ENCODE data around the gene SWI5. TPM values are rescaled to one million over a fixed set of nuclear protein-coding genes. Genes with fewer than 3 reads are reported as not detected.
A peak's percentile ranks its signal among the peaks of the same experiment; 100 is the strongest.
"Not testable (repeated sequence)": the region's sequence is repeated elsewhere in the genome, so short reads cannot be mapped to it uniquely, and the experiment has no call there.

SWI5 gene
- total RNA-seq, 1 donor from 2014 or later, result 18.9 TPM

DNA sequence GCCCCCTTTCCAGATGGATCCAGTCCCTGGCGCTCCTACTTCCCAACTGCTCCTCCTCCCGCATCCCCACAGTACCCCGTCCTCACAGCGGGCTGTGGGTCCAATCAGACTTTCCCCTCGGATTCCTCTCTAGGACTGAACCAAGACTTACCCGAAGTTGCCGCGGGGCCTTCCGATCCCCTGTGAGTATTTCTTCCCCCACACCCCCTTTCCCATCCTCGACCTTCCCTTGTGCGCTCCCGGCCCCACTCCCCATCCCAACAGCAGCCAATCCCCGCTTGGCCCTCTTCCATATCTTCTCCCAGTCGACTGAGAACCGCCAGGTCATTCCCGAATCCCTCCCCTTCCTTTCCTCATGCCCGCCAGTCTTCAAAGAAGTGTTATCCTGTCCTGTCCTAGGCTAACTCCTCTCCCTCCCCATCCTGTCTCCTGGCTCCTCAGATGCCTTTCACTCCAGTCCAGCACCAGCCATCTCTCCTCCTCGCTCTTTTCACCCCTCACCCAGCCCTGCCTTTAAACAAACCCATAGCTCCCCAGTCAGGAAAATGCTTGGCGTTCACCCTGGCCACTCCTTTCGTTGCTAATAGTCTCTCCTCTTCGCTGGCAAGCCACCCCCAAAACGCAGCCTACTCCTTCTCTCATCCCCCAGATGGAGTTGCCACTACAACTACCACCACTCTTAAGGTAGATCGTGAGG, 646 bp downstream of the SWI5 start:
- Histone ChIP-seq H3K27me3 (no peaks in the 10 kb centered on the region), H3K4me1 (peaks cover 31% of the 10 kb centered on the region), H3K36me3 (peaks cover 16% of the 10 kb centered on the region), H3K4me3 (peak overlapping the region; percentile 90), H3K27ac (peak overlapping the region; percentile 86), H3K9me3 (no peaks in the 10 kb centered on the region)
- DNase-seq (no peak), ATAC-seq (peak; percentile 2)
- TF ChIP-seq, protein P1, sequence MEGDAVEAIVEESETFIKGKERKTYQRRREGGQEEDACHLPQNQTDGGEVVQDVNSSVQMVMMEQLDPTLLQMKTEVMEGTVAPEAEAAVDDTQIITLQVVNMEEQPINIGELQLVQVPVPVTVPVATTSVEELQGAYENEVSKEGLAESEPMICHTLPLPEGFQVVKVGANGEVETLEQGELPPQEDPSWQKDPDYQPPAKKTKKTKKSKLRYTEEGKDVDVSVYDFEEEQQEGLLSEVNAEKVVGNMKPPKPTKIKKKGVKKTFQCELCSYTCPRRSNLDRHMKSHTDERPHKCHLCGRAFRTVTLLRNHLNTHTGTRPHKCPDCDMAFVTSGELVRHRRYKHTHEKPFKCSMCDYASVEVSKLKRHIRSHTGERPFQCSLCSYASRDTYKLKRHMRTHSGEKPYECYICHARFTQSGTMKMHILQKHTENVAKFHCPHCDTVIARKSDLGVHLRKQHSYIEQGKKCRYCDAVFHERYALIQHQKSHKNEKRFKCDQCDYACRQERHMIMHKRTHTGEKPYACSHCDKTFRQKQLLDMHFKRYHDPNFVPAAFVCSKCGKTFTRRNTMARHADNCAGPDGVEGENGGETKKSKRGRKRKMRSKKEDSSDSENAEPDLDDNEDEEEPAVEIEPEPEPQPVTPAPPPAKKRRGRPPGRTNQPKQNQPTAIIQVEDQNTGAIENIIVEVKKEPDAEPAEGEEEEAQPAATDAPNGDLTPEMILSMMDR (IDR thresholded peaks at IDR 0.05), result no peak
- intact Hi-C loops (cut with DNase I), result no loop called here

DNA sequence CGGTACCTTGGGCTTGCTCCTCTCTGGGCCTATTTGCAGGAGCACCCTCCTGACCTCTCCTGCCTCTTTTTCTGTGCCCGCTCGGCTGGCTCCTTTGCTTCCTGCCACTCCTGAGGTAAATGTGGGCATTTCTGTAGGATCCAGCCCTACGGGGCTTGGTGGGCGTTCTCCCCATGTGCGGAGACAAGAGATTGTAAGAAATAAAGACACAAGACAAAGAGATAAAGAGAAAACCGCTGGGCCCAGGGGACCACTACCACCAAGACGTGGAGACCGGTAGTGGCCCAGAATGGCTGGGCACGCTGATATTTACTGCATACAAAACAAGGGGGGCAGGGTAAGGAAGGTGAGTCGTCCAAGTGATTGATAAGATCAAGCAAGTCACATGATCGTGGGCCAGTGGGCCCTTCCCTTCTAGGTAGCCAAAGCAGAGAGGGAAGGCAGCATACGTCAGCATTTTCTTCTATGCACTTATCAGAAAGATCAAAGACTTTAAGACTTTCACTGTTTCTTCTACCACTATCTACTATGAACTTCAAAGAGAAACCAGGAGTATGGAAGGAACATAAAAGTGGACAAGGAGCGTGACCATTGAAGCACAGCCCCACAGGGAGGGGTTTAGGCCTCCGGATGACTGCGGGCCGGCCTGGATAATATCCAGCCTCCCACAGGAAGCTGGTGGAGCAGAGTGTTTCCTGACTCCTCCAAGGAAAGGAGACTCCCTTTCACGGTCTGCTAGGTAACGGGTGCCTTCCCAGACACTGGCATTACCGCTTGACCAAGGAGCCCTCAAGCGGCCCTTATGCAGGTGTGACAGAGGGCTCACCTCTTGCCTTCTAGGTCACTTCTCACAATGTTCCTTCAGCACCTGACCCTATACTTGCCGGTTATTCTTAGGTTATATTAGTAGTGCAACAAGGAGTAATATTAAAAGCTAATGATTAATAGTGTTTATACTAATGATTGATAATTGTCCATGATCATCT, 3.3 kb downstream of the SWI5 start:
- ATAC-seq; intact Hi-C loops (cut with DNase I); H3K36me3 ChIP-seq; DNase-seq; H3K9me3 ChIP-seq; H3K27me3 ChIP-seq: not testable (repeated sequence)
- Histone ChIP-seq H3K4me3 (peak overlapping the region; percentile 11), H3K27ac (peak overlapping the region; percentile 70), H3K4me1 (peaks cover 29% of the 10 kb centered on the region)

DNA sequence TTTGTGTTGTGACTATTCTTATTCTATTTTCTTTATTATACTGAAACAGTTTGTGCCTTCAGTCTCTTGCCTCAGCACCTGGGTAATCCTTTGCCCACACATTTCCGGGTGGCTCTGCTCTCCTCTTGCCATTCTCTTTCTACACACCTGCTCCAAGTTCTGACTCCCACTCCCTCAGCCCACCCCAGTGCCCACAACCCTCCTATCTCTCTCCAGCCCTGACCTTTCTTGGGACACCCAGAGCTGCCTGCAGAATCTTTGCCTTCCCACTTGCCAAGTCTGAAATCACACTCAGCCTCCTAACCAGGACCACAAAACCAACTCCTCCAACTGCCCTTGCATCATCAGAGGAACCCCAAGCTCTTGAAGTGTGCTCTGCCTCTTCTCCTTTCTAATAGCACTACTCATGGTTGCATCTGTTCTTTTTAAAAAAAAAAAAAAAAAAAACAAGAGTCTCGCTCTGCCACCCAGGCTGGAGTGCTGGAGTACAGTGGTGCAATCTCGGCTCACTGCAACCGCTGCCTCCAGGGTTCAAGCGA, 4.1 kb downstream of the SWI5 start:
- ATAC-seq, result no peak

DNA sequence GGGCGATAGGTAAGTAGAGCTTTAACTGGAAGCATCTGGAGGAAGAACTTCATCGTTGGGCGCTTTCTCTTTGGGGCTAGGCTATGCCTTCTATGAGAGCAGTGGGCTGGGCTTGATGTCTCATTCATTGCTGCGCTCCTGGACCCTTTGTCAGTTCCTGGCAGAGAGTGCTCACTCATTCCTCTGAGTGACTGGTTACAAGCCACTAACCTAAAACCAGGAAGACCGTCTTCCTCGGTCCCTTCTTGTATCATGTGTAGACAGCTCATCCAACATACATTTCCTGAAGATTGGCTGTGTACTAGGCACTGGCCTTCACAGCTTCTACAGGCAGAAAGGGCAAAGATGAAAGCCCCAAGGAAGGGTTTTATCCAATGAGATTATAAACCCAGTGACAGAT, 6.4 kb downstream of the SWI5 start:
- TF ChIP-seq, protein P1 (IDR thresholded peaks at IDR 0.05), result no peak
- no peaks in the 10 kb centered on the region for H3K27me3 ChIP-seq
- DNase-seq (no peak), ATAC-seq (no peak)
- peaks cover 15% of the 10 kb centered on the region for H3K36me3 ChIP-seq
- no peak overlapping the region for H3K4me3 ChIP-seq
- no peaks in the 10 kb centered on the region for H3K9me3 ChIP-seq
- no peak overlapping the region for H3K27ac ChIP-seq
- H3K4me1 ChIP-seq, result peaks cover 15% of the 10 kb centered on the region
- intact Hi-C loops (cut with DNase I), result no loop called here

More for the DNA sequence above, 4.1 kb downstream of the SWI5 start:
- Histone ChIP-seq H3K9me3 (no peaks in the 10 kb centered on the region), H3K4me1 (peaks cover 23% of the 10 kb centered on the region), H3K27me3 (no peaks in the 10 kb centered on the region), H3K27ac (peak overlapping the region; percentile 70), H3K4me3 (no peak overlapping the region), H3K36me3 (peaks cover under 1% of the 10 kb centered on the region)
- no peak for DNase-seq
- TF ChIP-seq, protein P1 (IDR thresholded peaks at IDR 0.05), result no peak
- intact Hi-C loops (cut with DNase I), result no loop called here

DNA sequence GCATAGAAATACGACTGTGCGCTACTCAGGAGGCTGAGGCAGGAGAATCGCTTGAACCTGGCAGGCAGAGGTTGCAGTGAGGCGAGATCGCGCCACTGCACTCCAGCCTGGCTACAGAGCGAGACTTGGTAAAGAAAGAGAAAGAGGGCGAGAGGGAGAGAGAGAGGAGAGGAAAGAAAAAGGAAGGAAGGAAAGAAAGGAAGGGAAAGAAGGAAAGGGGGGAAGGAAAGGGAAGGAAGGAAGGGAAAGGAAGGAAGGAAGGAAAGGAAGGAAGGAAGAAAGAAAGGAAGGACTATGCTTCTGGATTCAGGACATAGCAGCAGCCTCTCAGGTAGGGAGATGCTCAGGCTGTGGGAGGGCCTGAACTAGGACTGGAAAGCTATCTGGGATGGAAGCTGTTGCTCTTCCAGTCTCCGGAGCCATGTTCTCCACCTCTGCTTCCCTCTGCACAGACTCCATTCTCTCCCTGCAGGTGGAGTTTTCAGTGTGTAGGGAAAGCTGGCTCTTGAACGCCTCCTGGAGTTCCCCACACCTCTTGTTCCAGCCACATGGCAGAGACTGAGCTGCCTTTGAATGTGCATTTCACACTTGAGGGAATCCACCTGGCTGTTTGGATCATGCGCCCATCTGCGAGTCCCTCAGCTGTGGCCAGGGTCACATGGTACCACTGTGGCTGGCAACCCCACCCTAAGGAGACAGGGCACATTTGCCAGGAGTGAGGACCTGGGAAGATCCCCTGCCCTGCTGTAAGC, 9.1 kb downstream of the SWI5 start:
- DNase-seq, result no peak
- no peak for ATAC-seq
- no peaks in the 10 kb centered on the region for H3K4me1 ChIP-seq
- TF ChIP-seq, protein P1 (IDR thresholded peaks at IDR 0.05), result no peak
- intact Hi-C loops (cut with DNase I), result no loop called here
- H3K36me3 ChIP-seq, result peaks cover 22% of the 10 kb centered on the region
- H3K9me3 ChIP-seq, result no peaks in the 10 kb centered on the region
- H3K4me3 ChIP-seq, result no peak overlapping the region
- H3K27ac ChIP-seq, result no peak overlapping the region
- H3K27me3 ChIP-seq, result no peaks in the 10 kb centered on the region

Measured in upper lobe of right lung (tissue), 1 donor.